ENCODE data around the gene PGAP6. TPM values are rescaled to one million over a fixed set of nuclear protein-coding genes. Genes with fewer than 3 reads are reported as not detected.

Gene PGAP6
- total and polyA plus RNA-seq, 9 of the 15 experiments (the other 6 are each of a cell fraction or from before 2014, with no cell fraction given), result 0.45 to 50.2 (median 39.3) TPM

DNA sequence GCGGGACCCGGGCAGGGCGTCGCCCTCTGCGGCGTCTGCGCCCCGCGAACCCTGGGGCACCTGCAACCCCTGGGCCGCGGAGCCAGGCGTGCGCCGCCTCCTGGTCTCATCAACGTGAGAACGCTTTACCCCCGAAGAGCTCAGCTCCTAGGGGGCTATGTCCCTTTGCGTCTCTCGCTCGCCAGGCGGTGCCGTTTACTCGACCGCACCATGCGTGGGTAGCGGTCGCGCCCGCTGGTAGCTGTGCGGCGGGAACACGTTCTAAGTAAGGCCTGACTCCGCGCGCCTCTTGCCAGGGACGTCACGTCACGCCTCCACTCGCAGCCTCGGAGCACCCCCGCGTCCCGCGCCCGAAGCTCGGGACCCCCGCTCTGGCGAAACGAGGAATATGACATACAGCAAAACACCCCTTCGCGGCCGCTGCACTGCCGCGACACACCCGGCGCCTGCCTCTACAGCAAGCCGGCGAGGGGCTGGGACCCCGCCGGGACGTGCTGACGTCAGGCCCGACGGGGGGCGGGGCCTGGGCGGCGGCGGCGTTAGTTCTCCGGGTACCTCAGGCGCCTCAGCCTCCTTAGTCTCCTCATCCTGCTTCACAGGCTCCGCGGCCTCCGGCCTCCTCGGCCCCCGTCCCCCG is 43.4 kb upstream of the PGAP6 start, which contains the start of gene RAB11FIP3 (continued):
- TF ChIP-seq, protein P1, sequence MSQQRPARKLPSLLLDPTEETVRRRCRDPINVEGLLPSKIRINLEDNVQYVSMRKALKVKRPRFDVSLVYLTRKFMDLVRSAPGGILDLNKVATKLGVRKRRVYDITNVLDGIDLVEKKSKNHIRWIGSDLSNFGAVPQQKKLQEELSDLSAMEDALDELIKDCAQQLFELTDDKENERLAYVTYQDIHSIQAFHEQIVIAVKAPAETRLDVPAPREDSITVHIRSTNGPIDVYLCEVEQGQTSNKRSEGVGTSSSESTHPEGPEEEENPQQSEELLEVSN (IDR thresholded peaks at IDR 0.05; ENCODE audit: borderline replicate concordance in 1 of 2, extremely low read depth in 1 of 2, insufficient read depth in 1 of 2, insufficient read length in 1 of 2, low read depth in 1 of 2, low read length in 1 of 2, poor library complexity in 1 of 2, severe bottlenecking in 1 of 2), result peak; percentile 71 to 85
- TF ChIP-seq, protein P2, sequence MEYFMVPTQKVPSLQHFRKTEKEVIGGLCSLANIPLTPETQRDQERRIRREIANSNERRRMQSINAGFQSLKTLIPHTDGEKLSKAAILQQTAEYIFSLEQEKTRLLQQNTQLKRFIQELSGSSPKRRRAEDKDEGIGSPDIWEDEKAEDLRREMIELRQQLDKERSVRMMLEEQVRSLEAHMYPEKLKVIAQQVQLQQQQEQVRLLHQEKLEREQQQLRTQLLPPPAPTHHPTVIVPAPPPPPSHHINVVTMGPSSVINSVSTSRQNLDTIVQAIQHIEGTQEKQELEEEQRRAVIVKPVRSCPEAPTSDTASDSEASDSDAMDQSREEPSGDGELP (CRISPR knock-in tag; IDR thresholded peaks at IDR 0.05; ENCODE audit: borderline replicate concordance), result peak; percentile 69
- TF ChIP-seq NR2C2 (CRISPR knock-in tag; IDR thresholded peaks at IDR 0.05) (peak; percentile 77; the same call in 1 of the 2 replicates), NR2C2 (tag; IDR thresholded peaks at IDR 0.05) (peak; percentile 39), DPF2 (IDR thresholded peaks at IDR 0.05) (no peak), ZNF431 (CRISPR knock-in tag; IDR thresholded peaks at IDR 0.05) (peak; percentile 69; the same call in 1 of the 2 replicates), SUPT5H (IDR thresholded peaks at IDR 0.05) (peak; percentile 77), PHF20 (IDR thresholded peaks at IDR 0.05; ENCODE audit: partially characterized antibody) (peak; percentile 43), SMAD3 (CRISPR knock-in tag; conservative IDR thresholded peaks at IDR 0.05) (0 out of 2 replicates have a peak, but pooled peaks have one; percentile 1), PURB (CRISPR knock-in tag; IDR thresholded peaks at IDR 0.05; ENCODE audit: low read depth) (no peak), CHD2 (IDR thresholded peaks at IDR 0.05; ENCODE audit: low read depth, low read length) (no peak), POLR2AphosphoS5 (IDR thresholded peaks at IDR 0.05; ENCODE audit: control insufficient read depth, insufficient read depth, low read depth, low read length) (0 out of 2 replicates have a peak, but pooled peaks have one; percentile 21), ZNF511 (CRISPR knock-in tag; IDR thresholded peaks at IDR 0.05) (peak; percentile 93), ARHGAP35 (IDR thresholded peaks at IDR 0.05; ENCODE audit: partially characterized antibody) (no peak), YY1 (IDR thresholded peaks at IDR 0.05; ENCODE audit: borderline replicate concordance in 1 of 3, control insufficient read depth in 1 of 3, extremely low read depth in 1 of 3, insufficient read depth in 3 of 3, insufficient read length in 1 of 3, insufficient replicate concordance in 2 of 3, low read depth in 1 of 3, low read length in 2 of 3) (peak in 1 of 3 experiments; percentile 2), TRIM24 (IDR thresholded peaks at IDR 0.05) (no peak), VEZF1 (CRISPR knock-in tag; IDR thresholded peaks at IDR 0.05) (peak; percentile 49), FOXP1 (CRISPR knock-in tag; IDR thresholded peaks at IDR 0.05) (peak; percentile 67; the same call in 1 of the 2 replicates)
- TF ChIP-seq, protein P3, sequence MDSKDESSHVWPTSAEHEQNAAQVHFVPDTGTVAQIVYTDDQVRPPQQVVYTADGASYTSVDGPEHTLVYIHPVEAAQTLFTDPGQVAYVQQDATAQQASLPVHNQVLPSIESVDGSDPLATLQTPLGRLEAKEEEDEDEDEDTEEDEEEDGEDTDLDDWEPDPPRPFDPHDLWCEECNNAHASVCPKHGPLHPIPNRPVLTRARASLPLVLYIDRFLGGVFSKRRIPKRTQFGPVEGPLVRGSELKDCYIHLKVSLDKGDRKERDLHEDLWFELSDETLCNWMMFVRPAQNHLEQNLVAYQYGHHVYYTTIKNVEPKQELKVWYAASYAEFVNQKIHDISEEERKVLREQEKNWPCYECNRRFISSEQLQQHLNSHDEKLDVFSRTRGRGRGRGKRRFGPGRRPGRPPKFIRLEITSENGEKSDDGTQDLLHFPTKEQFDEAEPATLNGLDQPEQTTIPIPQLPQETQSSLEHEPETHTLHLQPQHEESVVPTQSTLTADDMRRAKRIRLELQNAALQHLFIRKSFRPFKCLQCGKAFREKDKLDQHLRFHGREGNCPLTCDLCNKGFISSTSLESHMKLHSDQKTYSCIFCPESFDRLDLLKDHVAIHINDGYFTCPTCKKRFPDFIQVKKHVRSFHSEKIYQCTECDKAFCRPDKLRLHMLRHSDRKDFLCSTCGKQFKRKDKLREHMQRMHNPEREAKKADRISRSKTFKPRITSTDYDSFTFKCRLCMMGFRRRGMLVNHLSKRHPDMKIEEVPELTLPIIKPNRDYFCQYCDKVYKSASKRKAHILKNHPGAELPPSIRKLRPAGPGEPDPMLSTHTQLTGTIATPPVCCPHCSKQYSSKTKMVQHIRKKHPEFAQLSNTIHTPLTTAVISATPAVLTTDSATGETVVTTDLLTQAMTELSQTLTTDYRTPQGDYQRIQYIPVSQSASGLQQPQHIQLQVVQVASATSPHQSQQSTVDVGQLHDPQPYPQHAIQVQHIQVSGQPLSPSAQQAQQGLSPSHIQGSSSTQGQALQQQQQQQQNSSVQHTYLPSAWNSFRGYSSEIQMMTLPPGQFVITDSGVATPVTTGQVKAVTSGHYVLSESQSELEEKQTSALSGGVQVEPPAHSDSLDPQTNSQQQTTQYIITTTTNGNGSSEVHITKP (IDR thresholded peaks at IDR 0.05; ENCODE audit: partially characterized antibody), result peak; percentile 79

Data from K562 (cell line).